Body of pancreas (tissue), 4 donors: ENCODE measurements around the gene ZNF335.
A peak's percentile ranks its signal among the peaks of the same experiment; 100 is the strongest.

Experiments
- POLR2A ChIP-seq, 3 donors: fragments of 450-650 bp; IDR thresholded peaks; one replicate each; pipeline ENCODE4 v1.6.1; 2016; ENCODE audit warnings: antibody characterized with exemption in 3 of 3, mild to moderate bottlenecking in 2 of 3
- TF ChIP-seq, protein P1 (sequence below), 7 experiments: fragments of 450-650 bp in 4 of 7; fragments of 200-600 bp in 3 of 7; sonication (generic) in 3 of 7; IDR thresholded peaks; one replicate each; pipeline ENCODE4 v1.5.1; 2016 to 2019; ENCODE audit warnings: antibody characterized with exemption in 7 of 7

DNA sequence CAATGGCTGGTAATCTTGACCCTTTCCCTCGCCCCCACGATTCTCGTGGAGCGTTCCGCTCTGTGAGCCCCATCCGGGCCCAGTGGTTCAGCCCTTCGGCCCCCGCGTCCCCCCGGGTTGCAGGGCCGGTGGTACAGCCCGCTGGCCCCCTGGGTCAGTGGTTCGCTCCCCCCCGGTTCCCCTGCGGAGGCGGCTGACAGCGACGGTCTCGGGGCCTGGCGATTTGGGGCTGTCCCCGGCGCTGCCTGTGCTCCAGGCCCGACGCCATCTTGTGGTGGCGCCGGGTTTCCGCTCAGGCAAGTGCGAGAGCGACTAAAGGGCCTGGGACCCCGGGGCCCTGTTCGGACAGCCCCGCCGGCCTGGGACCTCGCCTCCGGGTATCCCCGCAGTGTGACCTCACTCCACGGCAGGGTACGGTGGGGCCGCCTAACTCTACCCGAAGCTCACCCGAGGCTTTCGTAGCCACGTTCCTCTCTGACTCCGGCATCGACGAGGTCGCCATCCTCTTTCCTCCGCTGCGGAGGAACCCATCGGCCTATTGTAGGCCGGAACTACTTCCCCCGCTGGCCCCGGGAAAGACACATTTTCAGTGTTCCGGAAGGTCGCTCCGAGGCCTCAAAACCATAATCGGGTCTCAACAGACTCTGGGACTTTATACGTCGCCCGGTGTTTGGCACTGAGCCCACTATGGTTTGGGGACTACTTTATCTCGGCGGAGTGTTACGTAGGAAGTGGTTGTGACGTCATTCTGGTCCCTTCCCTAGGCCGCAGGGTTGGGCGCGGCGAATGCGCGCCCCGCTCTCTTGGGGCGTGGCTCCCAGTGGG is at the start of gene ZNF335:
- peak; percentile 79 to 92 (median 86) for TF ChIP-seq POLR2A (IDR thresholded peaks at IDR 0.05)
- TF ChIP-seq, protein P1, sequence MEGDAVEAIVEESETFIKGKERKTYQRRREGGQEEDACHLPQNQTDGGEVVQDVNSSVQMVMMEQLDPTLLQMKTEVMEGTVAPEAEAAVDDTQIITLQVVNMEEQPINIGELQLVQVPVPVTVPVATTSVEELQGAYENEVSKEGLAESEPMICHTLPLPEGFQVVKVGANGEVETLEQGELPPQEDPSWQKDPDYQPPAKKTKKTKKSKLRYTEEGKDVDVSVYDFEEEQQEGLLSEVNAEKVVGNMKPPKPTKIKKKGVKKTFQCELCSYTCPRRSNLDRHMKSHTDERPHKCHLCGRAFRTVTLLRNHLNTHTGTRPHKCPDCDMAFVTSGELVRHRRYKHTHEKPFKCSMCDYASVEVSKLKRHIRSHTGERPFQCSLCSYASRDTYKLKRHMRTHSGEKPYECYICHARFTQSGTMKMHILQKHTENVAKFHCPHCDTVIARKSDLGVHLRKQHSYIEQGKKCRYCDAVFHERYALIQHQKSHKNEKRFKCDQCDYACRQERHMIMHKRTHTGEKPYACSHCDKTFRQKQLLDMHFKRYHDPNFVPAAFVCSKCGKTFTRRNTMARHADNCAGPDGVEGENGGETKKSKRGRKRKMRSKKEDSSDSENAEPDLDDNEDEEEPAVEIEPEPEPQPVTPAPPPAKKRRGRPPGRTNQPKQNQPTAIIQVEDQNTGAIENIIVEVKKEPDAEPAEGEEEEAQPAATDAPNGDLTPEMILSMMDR (IDR thresholded peaks at IDR 0.05), result peak in 6 of 7 experiments; percentile 24 to 64 (median 50)
